Measurements from ENCODE around the gene KIF7.
"Not testable (repeated sequence)": the region's sequence is repeated elsewhere in the genome, so short reads cannot be mapped to it uniquely, and the experiment has no call there.

Gene KIF7, protein sequence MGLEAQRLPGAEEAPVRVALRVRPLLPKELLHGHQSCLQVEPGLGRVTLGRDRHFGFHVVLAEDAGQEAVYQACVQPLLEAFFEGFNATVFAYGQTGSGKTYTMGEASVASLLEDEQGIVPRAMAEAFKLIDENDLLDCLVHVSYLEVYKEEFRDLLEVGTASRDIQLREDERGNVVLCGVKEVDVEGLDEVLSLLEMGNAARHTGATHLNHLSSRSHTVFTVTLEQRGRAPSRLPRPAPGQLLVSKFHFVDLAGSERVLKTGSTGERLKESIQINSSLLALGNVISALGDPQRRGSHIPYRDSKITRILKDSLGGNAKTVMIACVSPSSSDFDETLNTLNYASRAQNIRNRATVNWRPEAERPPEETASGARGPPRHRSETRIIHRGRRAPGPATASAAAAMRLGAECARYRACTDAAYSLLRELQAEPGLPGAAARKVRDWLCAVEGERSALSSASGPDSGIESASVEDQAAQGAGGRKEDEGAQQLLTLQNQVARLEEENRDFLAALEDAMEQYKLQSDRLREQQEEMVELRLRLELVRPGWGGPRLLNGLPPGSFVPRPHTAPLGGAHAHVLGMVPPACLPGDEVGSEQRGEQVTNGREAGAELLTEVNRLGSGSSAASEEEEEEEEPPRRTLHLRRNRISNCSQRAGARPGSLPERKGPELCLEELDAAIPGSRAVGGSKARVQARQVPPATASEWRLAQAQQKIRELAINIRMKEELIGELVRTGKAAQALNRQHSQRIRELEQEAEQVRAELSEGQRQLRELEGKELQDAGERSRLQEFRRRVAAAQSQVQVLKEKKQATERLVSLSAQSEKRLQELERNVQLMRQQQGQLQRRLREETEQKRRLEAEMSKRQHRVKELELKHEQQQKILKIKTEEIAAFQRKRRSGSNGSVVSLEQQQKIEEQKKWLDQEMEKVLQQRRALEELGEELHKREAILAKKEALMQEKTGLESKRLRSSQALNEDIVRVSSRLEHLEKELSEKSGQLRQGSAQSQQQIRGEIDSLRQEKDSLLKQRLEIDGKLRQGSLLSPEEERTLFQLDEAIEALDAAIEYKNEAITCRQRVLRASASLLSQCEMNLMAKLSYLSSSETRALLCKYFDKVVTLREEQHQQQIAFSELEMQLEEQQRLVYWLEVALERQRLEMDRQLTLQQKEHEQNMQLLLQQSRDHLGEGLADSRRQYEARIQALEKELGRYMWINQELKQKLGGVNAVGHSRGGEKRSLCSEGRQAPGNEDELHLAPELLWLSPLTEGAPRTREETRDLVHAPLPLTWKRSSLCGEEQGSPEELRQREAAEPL (N-terminal part only)
- total RNA-seq, result 0 to 1.3 (median 0.39) reads per million in 3 experiments

DNA sequence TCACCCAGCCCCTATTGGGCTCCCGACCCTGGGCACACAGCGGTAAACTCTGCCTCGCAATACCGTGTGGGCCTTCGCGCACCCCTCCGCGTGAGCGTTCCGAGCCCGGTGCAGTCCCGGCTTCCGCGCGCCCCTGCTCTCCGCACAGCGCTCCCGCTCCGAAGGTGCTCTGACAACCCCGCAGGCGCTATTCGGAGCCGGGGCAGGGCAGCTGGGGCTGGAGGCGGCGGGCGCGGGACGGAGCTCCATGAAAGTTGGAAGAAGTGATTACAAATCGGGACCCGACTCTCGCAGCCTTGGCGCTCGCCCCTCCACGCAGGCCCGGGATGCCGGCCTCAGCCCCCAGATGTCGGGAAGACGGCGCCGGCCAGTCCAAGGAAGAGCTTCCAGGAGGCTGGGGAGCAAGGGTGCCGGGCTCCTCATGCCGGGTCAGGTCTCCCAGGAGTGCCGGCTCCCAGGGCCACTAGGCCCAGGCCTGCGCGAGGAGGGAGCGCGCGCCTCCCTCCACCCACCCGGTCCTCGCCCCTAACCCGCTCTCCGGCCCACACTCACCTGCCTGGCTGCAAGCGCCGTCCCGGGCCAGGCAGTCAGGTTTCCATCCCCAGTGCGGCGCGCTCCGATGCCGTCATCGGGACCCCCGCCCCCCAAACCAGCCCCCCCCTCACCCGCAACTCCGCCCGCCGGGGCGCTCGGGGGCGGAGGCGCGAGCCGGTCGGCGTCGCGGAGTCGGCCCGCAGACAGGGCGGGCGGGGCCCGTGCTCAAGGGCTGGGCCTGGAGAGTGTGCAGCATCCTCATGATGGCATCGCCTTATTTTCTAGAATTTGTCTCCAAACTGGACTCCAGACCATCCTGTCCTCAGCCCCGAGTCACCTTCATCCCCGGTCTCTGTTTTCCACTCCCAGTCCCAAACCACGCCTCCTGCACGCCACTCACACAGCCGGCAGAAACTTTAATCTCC, at the start of gene KIF7:
TSS of gene KIF7 (minus strand) at position 621 of the 959 bp plus-strand sequence. CDS start 2,537 bp downstream, outside the sequence.
- DNase-seq, result no peak

DNA sequence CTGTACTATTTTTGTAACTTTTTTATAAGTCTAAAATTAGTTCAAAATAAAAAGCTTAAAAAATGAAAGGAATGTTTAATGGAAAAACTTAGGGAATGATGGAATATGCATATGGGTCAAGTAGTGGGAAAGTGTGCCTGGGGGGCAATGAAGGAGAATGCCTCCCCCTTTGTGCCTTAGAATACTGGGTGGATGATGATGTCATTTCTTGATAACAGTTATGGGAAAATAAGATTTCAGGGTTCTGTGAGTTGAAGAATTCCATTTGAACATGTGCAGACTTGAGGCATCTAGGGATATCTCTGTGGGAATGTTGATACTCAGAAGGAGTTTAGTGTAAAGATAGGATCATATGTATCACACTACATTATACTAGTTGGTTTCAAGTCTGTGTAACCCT, 49.1 kb upstream of the KIF7 start:
- DNase-seq, result no peak

DNA sequence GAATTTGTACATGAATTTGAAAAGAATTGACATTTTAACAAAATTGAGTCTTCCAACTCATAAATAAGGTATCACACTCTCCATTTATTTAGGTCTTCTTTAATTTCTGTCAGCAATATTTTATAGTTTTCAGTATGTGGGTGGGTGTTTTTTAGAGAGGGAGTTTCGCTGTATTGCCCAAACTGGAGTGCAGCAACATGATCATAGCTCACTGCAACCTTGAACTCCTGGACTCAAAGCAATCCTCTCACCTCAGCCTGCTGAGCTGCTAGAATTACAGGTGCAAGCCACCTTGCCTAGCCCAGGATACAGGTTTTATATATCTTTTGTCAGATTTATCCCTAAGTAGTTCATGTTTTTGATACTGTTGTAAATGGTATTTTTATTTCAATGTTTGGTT, 39.9 kb upstream of the KIF7 start:
- no peak for DNase-seq

DNA sequence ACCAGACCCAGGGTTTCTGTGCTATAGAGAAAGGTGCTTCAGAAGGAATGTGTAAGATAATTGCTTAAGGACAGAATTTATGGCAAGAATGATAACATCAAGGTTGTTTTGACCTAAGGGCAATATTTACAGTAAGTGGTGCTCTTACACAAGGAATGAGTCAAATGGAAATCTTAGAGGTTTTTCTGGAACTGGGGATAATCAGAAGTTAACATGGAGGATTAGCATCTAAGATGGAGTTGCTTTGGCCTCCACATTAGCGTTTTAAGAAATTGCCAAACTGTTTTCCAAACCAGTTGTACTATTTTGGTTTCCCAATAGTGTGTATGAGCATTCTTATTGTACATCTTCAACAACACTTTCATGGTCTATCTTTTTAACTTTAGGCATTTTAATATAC, 38.4 kb upstream of the KIF7 start:
- no peak for DNase-seq

DNA sequence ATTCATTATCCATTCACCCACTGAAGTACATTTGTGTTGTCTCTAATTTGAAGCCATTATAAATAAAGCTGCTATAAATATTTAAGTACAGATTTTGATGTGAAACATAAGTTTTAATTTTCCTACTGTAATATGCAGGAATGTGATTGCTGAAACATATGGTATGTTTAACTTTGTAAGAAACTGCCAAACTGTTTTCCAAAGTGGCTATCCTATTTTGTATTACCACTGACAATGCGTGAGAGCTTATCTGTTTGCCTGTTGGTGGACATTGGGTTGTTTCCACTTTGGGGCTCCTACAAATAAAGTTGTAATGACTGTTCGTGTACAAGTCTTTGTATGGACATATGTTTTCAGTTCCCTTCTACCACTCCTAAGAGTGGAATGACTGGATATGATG, 37.8 kb upstream of the KIF7 start:
- DNase-seq, result no peak

DNA sequence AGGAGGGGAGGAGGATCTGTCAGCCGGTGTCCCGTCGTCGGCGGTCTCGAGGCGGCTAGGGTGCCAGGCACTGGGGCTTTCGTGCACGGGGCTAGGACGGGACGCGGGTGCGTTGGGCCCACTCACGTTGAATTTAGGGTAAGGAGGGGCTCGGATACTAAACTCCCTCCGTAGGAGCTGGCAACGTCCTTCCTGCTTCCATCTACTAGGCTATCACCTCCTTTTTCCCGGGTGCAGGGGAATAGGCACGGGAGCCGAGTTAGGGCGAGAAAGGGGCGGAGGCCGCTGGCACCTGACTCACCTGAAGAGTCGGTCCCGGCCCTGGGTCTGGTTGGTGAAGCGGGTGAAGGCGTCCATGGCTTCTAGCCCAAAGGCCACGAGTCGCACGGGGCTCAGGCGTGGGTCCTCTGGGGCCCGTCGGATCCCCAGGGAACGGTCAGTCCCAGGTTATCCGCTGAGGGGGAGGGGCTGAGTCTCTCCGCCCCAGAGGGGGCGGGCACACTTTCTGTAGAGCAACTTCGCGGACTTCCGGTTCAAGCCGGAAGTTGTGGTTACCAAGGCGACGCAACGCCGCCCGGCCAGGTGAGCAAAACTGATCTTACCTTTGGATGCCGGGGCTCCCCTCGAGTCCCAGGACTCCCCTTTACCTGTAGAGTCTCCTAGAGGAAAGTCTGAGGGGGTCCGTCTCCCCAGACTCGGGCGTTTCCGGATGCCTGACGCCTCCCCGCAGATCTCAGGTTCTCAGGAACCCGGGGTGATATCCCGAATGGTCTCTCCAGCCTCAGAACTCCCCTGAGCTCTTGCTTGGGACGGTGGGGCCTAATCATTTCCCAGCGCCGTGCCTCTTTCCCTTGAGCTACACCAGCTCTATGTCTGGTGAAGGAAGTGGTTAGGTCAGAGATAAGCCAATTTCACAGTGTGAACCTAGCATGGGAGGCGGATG, 35.3 kb upstream of the KIF7 start, which contains the start of the genes PEX11A and WDR93:
TSS of gene PEX11A (minus strand) at position 479 of the 943 bp plus-strand sequence. CDS start at position 357, 122 bp downstream.
TSS of gene WDR93 (plus strand) at position 536 of the 943 bp plus-strand sequence. CDS start 10,936 bp downstream, outside the sequence.
- peak; percentile 68 for DNase-seq

DNA sequence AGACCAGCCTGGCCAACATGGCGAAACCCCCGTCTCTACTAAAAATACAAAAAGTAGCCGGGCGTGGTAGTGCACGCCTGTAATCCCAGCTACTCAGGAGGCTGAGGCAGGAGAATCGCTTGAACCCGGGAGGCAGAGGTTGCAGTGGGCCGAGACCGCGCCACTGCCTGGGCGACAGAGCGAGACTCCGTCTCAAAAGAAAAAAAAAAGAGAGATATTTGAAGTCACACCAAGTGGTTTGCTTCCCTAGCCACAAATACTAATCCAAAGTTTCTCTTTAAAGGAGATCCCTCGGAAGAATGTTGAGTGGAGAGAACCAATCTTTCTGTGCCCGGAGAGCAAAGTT, 34.6 kb upstream of the KIF7 start:
- DNase-seq, result not testable (repeated sequence)

DNA sequence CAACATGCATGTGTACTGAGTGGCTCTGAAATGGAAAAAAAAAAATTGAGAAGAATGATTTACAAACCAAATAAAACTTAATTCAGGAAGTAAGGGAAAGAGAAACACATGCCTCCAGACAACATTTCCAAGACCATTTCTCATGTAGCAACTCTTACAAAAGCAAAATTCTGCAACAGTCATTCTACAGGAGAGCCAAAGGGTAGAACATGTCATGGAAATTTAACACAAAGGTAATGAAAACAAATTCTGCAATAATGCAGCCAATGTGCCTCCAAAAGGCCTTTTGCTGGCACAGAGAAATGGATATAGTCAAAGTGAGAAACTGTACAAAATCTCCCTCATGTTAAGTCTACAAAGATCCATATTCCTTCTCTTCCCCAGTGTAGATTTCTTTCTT, 31.3 kb upstream of the KIF7 start:
- no peak for DNase-seq

DNA sequence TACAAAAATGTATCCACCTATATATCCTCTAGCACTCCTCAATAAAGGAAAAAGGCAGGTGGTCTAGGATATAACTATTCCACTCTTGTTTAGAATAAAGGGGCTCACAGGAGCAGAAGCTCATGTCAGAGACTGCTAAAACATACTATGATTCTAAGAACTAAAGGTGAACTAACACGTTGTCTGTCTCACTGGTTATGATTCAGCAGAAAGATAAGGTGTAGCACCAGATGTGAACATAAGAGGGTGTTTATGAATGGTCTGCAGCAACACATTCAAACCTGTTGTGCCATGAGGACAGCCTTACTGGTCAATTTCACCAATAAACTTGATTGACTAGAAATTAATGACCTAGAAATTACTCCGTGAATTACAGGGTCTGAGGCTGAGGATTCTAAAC, 30.7 kb upstream of the KIF7 start:
- no peak for DNase-seq

DNA sequence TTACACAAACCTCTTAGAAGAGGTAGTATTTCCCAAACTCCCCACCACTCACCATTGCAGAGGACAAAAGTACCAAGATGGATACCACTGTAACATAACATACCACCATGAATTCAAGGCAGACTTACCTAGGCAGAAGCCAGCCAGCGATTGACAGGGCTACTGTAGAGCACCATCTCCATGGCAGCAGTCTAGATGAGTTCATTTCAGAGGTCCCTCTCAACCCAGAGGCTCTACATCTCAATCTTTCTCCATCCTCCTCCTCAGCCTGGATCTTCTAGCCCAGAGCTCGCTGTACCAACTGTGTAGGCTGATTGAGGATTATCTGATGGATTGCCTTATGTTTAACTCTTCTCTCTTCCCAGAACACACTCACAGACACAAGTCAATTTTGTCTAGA, 25.9 kb upstream of the KIF7 start:
- DNase-seq, result no peak

DNA sequence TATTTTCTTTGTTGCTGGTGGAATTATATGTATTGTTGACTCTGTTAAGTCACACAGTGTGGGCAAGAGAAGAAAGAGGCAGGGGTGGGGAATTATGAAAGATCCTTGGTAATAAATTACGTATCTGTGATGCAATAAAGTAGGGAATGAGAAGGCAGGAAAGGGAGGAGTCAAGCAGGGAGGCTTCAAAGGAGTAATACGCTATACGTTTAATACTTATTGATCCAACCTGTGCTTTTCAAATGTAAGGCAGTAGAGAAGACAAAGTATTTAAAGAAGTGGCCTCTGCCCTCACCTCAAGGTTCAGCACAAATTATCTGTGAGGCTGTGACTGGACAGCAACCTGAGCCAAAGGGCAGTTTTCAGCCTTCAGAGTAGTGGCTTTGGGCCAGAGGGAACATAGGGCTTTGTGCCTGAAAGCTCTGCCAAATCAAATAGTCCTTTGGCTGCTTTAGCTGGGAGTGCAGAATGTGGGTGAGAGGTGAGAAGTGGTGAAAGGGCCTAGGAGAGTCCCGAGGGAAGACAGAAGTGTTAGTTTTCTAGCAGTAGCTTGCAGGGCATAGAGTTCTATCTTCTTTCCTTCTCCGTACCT, 25.1 kb upstream of the KIF7 start:
- no peak for DNase-seq

DNA sequence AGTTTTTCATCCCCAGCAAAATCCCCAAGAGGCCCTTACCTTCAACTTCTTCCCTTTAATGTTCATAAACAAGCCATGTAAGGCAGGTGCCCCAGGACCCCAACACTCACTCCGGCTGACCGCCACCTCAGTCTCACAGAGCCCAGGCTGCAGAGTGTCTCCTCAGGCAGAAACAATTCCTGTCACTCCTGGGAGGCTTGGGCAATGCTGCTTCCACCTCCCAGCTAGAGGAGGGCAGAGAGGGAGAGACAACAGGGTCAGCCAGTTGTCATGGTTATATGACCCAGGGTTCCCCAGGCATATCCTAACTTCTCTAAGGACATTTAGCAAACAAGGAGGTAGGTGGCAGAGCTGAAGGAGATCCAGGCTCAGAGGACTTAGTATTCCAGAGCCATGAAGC, 23.9 kb upstream of the KIF7 start, which contains the start of gene PLIN1:
TSS of gene PLIN1 (minus strand) at position 156 of the 400 bp plus-strand sequence. CDS start 1,878 bp downstream, outside the sequence.
- no peak for DNase-seq

DNA sequence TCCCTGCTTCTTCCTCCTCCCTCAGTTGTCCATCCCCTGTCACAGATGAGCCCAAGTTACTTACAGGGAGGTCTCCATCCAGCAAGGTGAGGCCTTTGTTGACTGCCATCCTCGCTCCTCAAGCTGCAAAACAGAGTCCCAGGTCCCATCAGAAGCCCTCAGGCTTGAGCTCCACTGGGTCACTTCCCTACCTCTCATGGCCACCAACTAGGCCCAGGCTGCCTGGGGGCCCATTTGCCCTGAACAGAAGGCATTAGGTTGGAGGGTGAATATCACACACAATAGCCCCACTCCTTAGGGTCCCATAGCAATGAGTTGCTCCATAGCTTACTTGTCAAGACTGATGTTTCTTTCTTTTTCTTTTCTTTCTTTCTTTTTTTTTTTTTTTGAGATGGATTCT, 22.1 kb upstream of the KIF7 start:
- DNase-seq, result no peak

DNA sequence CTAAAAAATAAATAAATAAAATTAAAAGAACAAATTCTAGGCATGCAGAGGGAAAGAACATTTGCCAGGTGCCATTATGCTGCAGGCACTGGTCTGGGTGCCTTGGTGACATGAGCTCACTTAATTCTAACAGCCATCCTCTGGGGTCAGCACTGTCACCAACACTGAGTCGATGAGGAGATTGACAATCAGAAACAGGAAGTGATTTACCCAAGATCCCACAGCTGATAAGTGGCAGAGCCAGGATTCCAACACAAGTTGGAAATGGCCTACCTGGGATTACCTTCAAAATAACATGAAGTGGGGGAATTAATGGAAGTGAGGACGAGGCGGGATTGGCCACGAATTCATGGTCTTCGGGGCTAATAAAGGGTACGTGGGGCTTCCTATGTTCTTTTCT, 20.3 kb upstream of the KIF7 start:
- DNase-seq, result no peak

DNA sequence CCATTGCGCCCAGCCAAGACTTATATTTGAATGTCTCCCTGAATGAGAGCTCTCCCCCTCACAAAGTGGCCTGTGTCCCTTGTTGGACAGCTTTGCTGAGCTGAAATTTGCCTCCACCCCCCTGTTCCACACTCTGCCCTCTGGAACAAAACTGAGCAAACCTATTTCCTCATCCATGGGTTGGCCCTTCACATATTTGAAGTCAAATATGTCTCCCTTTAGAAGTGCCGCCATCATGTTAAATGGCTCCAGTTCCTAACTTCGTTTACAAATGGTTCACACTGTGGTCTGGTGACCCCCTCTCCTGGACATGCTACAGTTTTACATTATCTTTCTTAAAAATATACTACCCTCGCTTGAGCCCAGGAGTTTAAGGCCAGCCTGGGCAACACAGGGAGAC, 19.3 kb upstream of the KIF7 start:
- DNase-seq, result no peak

DNA sequence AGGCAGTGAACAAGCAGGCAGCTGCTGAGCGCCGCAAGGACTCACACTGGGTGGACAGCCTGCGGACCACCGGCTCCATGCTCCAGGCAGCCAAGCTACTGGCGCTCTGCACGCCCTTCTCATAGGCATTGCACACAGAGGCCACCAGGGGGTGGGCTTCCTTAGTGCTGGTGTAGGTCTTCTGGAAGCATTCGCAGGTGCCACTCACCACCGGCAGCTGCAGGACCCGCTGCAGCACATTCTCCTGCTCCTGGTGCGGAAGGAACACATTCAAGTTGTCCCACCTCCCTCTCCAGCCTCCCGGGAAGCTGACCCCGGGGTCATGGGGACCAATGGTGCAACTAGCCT, 17.9 kb upstream of the KIF7 start:
- DNase-seq, result no peak

DNA sequence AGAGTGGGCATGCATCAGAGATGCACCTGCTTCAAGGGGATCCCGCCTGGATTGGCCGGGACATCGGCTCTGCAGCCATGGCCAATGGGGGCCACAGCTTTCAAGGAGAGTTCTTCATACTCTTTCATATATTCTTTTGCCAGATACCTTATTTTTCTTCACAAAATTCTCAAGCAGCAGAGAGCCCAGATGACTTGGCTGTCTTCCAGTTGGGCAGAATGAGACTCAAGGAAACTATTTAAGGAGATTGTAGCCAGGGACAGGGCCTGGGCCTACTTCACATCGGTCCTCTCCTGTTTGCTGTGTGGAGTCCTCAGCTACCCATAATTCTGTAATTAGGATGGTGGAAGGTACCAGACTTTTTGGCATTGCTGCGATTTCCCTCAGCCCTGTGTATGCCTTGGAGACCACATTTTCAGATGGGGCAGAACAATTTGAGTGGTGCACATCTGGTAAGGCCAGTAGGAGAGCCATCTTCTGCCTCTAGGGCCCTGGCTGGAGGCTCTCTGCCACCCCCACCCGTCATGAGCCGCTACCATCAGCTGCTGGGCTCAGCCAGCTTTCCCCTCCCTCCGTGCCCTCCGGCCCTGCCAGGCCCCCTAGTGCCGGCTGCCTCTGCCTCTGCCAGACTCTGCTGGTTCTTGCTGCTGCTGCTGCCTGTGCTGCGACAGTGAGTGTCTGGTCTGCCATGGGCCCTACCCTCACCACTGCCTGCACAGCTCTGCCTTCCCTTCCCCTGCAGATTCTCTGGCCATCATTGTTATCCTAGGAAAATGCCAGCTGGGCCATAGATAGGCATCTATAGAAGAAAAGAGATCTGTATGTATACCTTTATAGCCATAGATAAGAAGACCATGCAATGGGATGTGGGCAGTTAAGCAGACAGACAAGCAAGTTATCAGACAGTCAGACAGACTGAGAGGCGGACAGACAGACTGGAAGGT, 17.2 kb upstream of the KIF7 start:
- no peak for DNase-seq

DNA sequence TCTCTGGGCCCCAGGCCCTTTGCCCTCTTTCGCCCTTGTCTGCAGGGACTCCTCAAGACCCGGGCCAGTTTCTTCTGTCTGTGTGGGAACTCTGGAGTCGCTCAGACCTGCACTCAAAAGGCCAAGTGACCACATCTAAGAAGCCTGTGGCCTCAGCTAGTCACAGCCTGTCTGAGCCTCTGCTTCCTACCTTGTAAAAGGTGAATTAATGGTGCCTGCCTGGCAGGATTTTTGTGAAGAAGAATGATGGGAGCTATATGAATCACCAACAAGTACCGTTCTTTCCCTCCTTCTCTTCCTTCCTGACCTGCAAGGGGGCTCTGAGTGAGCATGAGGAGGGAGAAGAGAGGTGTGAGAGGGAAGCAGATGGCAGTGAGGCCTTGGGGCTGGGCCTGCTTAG, 16.4 kb upstream of the KIF7 start:
- DNase-seq, result no peak

All from central memory CD4-positive, alpha-beta T cell (primary cell).